ENCODE measurements around the gene RAB11FIP4. TPM values are rescaled to one million over a fixed set of nuclear protein-coding genes. Genes with fewer than 3 reads are reported as not detected.

RAB11FIP4 gene
- total RNA-seq, 3 donors from 2014 or later (not counting 1 experiment from before 2014, with no cell fraction given): 81.4 to 121 (median 102) TPM

DNA sequence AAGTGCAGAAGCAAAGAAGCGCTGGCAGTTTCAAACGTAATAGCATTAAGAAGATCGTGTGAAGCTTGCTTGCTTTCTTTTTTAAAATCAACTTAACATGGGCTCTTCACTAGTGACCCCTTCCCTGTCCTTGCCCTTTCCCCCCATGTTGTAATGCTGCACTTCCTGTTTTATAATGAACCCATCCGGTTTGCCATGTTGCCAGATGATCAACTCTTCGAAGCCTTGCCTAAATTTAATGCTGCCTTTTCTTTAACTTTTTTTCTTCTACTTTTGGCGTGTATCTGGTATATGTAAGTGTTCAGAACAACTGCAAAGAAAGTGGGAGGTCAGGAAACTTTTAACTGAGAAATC is 17.4 kb upstream of the RAB11FIP4 start:
- Histone ChIP-seq H3K4me1 (ENCODE audit: control insufficient read depth, insufficient read depth, low read length) (peaks cover 4% of the 10 kb centered on the region), H3K27me3 (ENCODE audit: control insufficient read depth, insufficient read depth, low read length) (no peaks in the 10 kb centered on the region), H3K36me3 (ENCODE audit: control insufficient read depth, insufficient read depth, low read length) (peaks cover 8% of the 10 kb centered on the region), H3K9me3 (ENCODE audit: control insufficient read depth, insufficient read depth, low read length) (no peaks in the 10 kb centered on the region), H3K4me3 (ENCODE audit: low read length) (no peak overlapping the region), H3K27ac (ENCODE audit: low read length) (no peak overlapping the region)
- Mint-ChIP-seq H3K36me3 (no peaks in the 10 kb centered on the region), H3K4me1 (no peaks in the 10 kb centered on the region), H3K27ac (no peak overlapping the region), H3K4me3 (no peak overlapping the region), H3K9me3 (no peaks in the 10 kb centered on the region), H3K27me3 (ENCODE audit: low read depth in 2 of 2) (no peaks in the 10 kb centered on the region)
- TF ChIP-seq, protein P1, sequence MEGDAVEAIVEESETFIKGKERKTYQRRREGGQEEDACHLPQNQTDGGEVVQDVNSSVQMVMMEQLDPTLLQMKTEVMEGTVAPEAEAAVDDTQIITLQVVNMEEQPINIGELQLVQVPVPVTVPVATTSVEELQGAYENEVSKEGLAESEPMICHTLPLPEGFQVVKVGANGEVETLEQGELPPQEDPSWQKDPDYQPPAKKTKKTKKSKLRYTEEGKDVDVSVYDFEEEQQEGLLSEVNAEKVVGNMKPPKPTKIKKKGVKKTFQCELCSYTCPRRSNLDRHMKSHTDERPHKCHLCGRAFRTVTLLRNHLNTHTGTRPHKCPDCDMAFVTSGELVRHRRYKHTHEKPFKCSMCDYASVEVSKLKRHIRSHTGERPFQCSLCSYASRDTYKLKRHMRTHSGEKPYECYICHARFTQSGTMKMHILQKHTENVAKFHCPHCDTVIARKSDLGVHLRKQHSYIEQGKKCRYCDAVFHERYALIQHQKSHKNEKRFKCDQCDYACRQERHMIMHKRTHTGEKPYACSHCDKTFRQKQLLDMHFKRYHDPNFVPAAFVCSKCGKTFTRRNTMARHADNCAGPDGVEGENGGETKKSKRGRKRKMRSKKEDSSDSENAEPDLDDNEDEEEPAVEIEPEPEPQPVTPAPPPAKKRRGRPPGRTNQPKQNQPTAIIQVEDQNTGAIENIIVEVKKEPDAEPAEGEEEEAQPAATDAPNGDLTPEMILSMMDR (IDR thresholded peaks at IDR 0.05): no peak
- intact Hi-C loops (cut with micrococcal nuclease): no loop called here
- no peak for ATAC-seq
- WGBS (ENCODE audit: insufficient coverage): 94% methylated on average over 6 of the region's 6 CpGs
- no peak for DNase-seq

DNA sequence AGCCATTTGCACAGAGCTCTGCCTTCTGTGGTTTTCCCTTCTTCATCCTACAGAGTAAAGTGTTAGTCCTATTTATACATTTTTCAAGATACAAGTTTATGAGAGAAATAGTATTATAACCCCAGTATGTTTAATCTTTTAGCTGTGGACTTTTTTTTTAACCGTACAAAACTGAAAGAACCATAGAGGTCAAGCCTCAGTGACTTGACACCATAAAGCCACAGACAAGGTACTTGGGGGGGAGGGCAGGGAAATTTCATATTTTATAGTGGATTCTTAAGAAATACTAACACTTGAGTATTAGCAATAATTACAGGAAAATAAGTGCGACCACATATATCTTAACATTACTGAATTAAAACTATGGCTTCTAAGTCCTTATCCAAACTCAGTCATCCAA is 17.0 kb upstream of the RAB11FIP4 start:
- H3K36me3 ChIP-seq (ENCODE audit: control insufficient read depth, insufficient read depth, low read length): peaks cover 8% of the 10 kb centered on the region
- Mint-ChIP-seq H3K4me3 (no peak overlapping the region), H3K36me3 (no peaks in the 10 kb centered on the region), H3K4me1 (no peaks in the 10 kb centered on the region), H3K9me3 (no peaks in the 10 kb centered on the region), H3K27me3 (ENCODE audit: low read depth in 2 of 2) (no peaks in the 10 kb centered on the region), H3K27ac (no peak overlapping the region)
- intact Hi-C loops (cut with micrococcal nuclease): no loop called here
- TF ChIP-seq, protein P1 (IDR thresholded peaks at IDR 0.05): no peak
- peaks cover 4% of the 10 kb centered on the region for H3K4me1 ChIP-seq (ENCODE audit: control insufficient read depth, insufficient read depth, low read length)
- WGBS (ENCODE audit: insufficient coverage): 60% methylated on average over 1 of the region's 2 CpGs
- no peak overlapping the region for H3K4me3 ChIP-seq (ENCODE audit: low read length)
- no peaks in the 10 kb centered on the region for H3K9me3 ChIP-seq (ENCODE audit: control insufficient read depth, insufficient read depth, low read length)
- DNase-seq (no peak), ATAC-seq (no peak)
- H3K27me3 ChIP-seq (ENCODE audit: control insufficient read depth, insufficient read depth, low read length): no peaks in the 10 kb centered on the region
- H3K27ac ChIP-seq (ENCODE audit: low read length): no peak overlapping the region

DNA sequence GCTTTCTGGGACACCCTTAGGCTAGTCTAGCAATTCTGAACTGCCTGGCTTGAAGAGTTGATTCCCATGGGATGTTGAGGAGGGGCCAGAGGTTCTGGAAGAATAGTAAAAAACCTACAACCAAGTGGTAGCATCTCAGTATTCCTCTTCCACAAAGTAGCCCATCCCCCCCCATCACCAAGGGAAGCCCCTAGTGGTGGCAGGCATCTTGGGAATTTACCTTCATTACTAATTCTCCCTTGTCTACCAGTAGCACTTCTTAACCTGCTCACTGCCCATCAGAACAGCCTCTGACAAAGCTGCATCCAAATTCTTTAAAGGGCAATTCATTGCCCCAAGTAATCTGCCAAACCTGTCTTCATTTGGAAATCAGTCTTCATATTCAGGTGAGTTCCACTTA is 12.8 kb upstream of the RAB11FIP4 start:
- H3K27ac Mint-ChIP-seq: no peak overlapping the region
- no peak overlapping the region for H3K4me3 ChIP-seq (ENCODE audit: low read length)
- no peaks in the 10 kb centered on the region for H3K9me3 Mint-ChIP-seq
- intact Hi-C loops (cut with micrococcal nuclease): no loop called here
- ATAC-seq: no peak
- no peak for DNase-seq
- peaks cover 7% of the 10 kb centered on the region for H3K36me3 ChIP-seq (ENCODE audit: control insufficient read depth, insufficient read depth, low read length)
- no peaks in the 10 kb centered on the region for H3K27me3 ChIP-seq (ENCODE audit: control insufficient read depth, insufficient read depth, low read length)
- H3K36me3 Mint-ChIP-seq: no peaks in the 10 kb centered on the region
- no peak overlapping the region for H3K27ac ChIP-seq (ENCODE audit: low read length)
- TF ChIP-seq, protein P1 (IDR thresholded peaks at IDR 0.05): no peak
- no peak overlapping the region for H3K4me3 Mint-ChIP-seq
- H3K4me1 Mint-ChIP-seq: no peaks in the 10 kb centered on the region
- no peaks in the 10 kb centered on the region for H3K4me1 ChIP-seq (ENCODE audit: control insufficient read depth, insufficient read depth, low read length)
- H3K27me3 Mint-ChIP-seq (ENCODE audit: low read depth in 2 of 2): no peaks in the 10 kb centered on the region
- H3K9me3 ChIP-seq (ENCODE audit: control insufficient read depth, insufficient read depth, low read length): no peaks in the 10 kb centered on the region

DNA sequence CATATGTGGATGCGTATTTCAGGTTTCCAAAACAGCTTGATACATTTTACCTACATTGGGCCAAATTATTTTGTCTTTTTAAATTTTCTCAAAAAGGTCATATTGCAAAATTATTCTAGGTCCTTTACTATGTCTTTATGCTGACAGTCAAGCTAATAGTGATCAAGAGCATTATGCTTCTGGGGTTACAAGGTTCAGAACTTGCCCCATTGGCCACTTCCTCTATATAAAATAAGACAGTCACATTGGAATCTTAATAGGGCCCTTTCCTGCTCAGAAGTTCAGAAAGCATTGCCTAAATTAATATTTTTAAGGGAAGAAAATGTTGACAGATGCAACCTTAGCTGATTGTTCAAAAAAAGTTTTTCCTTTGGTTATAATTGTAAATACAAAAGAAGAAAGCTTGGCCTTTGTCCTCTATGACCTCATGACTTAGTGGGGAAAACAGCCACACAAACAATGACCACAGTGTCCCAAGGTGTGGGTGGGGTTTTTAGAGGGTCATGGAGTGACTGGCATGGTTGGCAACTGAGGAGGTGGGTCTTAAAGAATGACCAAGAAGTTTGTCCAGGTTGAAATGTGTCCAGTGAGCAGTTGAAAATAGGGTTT is 11.8 kb upstream of the RAB11FIP4 start:
- no peaks in the 10 kb centered on the region for H3K9me3 ChIP-seq (ENCODE audit: control insufficient read depth, insufficient read depth, low read length)
- H3K36me3 ChIP-seq (ENCODE audit: control insufficient read depth, insufficient read depth, low read length): peaks cover 2% of the 10 kb centered on the region
- no CpG with 5 or more reads among the region's 1 CpG for WGBS (ENCODE audit: insufficient coverage)
- no peak overlapping the region for H3K4me3 ChIP-seq (ENCODE audit: low read length)
- no peaks in the 10 kb centered on the region for H3K4me1 Mint-ChIP-seq
- H3K4me1 ChIP-seq (ENCODE audit: control insufficient read depth, insufficient read depth, low read length): no peaks in the 10 kb centered on the region
- H3K27ac Mint-ChIP-seq: no peak overlapping the region
- H3K27ac ChIP-seq (ENCODE audit: low read length): no peak overlapping the region
- H3K9me3 Mint-ChIP-seq: no peaks in the 10 kb centered on the region
- H3K36me3 Mint-ChIP-seq: no peaks in the 10 kb centered on the region
- H3K27me3 ChIP-seq (ENCODE audit: control insufficient read depth, insufficient read depth, low read length): no peaks in the 10 kb centered on the region
- TF ChIP-seq, protein P1 (IDR thresholded peaks at IDR 0.05): no peak
- intact Hi-C loops (cut with micrococcal nuclease): no loop called here
- ATAC-seq: no peak
- no peak for DNase-seq
- H3K4me3 Mint-ChIP-seq: no peak overlapping the region
- no peaks in the 10 kb centered on the region for H3K27me3 Mint-ChIP-seq (ENCODE audit: low read depth in 2 of 2)

Measured in natural killer cell (primary cell).